OCI-LY3 (cell line): ENCODE data around the gene REXO4.

Experiments used
- EZH2phosphoT487 ChIP-seq: fragments of 200-600 bp; shearing (Covaris generic); IDR thresholded peaks from 2 replicates; pipeline ENCODE4 v1.6.1; 2018; ENCODE audit warnings: antibody characterized with exemption, mixed run types, low read depth
- TF ChIP-seq, protein P1 (sequence below): fragments of 200-600, 300-600 bp; sonication (generic); IDR thresholded peaks from 2 replicates; pipeline ENCODE4 v1.5.1; 2014; ENCODE audit warnings: antibody characterized with exemption, low read length, low read depth

GRCh38 chr9:133374612-133375115 lies 43.1 kb downstream of the REXO4 start:
- TF ChIP-seq, protein P1, sequence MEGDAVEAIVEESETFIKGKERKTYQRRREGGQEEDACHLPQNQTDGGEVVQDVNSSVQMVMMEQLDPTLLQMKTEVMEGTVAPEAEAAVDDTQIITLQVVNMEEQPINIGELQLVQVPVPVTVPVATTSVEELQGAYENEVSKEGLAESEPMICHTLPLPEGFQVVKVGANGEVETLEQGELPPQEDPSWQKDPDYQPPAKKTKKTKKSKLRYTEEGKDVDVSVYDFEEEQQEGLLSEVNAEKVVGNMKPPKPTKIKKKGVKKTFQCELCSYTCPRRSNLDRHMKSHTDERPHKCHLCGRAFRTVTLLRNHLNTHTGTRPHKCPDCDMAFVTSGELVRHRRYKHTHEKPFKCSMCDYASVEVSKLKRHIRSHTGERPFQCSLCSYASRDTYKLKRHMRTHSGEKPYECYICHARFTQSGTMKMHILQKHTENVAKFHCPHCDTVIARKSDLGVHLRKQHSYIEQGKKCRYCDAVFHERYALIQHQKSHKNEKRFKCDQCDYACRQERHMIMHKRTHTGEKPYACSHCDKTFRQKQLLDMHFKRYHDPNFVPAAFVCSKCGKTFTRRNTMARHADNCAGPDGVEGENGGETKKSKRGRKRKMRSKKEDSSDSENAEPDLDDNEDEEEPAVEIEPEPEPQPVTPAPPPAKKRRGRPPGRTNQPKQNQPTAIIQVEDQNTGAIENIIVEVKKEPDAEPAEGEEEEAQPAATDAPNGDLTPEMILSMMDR: no peak
- TF ChIP-seq EZH2phosphoT487: no peak
